ENCODE measurements around the gene PRSS22.

PRSS22 gene

DNA sequence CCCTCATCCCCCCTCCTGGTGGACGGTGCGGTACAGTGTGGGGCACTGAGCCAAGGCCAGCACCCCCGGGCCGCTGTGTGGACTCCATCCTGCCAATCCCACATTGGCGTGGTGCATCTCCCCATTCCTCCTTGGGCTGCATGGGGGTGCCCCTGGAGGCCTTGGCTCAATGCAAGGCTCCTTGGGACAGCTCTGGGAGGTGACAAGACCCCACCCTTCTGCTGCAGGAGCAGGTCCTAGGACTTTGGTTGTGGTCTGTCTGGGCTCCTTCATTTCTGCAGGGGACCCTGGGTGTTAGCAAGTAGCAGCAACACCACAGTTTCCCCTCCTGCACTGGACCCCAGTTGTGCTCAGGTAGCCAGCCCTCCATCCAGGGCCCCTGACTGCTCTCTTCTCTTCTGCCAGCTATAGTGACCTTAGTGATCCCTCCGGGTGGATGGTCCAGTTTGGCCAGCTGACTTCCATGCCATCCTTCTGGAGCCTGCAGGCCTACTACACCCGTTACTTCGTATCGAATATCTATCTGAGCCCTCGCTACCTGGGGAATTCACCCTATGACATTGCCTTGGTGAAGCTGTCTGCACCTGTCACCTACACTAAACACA lies 39.6 kb downstream of the PRSS22 start:
- no peak for DNase-seq (ENCODE audit: low read depth)
- TF ChIP-seq MYC (IDR thresholded peaks at IDR 0.05; ENCODE audit: low read depth, low read length) (no peak), POLR2A (IDR thresholded peaks at IDR 0.05; ENCODE audit: extremely low read depth, insufficient read length) (no peak)
- TF ChIP-seq, protein P1, sequence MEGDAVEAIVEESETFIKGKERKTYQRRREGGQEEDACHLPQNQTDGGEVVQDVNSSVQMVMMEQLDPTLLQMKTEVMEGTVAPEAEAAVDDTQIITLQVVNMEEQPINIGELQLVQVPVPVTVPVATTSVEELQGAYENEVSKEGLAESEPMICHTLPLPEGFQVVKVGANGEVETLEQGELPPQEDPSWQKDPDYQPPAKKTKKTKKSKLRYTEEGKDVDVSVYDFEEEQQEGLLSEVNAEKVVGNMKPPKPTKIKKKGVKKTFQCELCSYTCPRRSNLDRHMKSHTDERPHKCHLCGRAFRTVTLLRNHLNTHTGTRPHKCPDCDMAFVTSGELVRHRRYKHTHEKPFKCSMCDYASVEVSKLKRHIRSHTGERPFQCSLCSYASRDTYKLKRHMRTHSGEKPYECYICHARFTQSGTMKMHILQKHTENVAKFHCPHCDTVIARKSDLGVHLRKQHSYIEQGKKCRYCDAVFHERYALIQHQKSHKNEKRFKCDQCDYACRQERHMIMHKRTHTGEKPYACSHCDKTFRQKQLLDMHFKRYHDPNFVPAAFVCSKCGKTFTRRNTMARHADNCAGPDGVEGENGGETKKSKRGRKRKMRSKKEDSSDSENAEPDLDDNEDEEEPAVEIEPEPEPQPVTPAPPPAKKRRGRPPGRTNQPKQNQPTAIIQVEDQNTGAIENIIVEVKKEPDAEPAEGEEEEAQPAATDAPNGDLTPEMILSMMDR (IDR thresholded peaks at IDR 0.05; ENCODE audit: low read depth, low read length), result no peak
- TF ChIP-seq, protein P2, sequence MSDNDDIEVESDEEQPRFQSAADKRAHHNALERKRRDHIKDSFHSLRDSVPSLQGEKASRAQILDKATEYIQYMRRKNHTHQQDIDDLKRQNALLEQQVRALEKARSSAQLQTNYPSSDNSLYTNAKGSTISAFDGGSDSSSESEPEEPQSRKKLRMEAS (IDR thresholded peaks at IDR 0.05; ENCODE audit: low read depth, low read length), result no peak
- H3K4me3 ChIP-seq (ENCODE audit: low read depth, low read length), result peak overlapping the region; percentile 69

DNA sequence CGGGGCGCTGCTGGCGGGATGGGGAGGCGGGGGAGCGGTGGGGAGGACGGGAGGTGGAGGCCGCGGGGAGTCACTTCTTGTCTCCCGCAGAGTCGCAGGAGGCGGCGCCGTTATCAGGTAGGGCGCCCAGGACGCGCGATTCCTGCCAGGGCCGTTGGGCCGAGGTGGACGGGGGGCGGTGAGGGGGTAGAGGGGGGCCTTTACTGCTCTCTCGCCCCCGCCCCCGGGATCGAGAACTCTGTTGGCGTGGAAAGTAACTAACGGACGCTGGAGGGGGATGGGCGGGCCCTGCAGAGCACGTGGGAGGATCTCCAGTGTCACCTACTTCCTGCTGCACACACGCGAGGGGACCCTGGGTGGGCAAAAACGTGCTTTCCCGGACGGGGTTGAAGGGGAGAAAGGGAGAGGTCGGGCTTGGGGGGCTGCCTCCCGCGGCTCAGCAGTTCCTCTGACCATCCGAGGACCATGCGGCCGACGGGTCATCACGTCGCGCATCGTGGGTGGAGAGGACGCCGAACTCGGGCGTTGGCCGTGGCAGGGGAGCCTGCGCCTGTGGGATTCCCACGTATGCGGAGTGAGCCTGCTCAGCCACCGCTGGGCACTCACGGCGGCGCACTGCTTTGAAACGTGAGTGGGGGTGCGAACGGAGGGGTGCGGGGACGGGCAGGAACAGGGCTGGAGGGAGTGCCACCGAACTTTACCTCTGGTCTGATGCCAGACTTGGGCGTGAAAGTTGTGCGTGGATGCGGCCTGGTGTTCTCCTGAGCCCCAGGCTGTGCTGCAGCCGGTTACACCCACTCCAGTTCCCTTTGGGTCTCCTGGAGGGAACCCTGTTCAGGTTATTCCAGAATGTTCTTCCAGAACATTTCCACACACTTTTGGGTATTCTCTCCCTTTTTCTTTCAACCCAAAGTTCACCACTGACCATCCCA lies 40.4 kb downstream of the PRSS22 start:
- no peak for DNase-seq (ENCODE audit: low read depth)
- peak overlapping the region; percentile 69 for H3K4me3 ChIP-seq (ENCODE audit: low read depth, low read length)
- TF ChIP-seq, protein P2 (IDR thresholded peaks at IDR 0.05; ENCODE audit: low read depth, low read length), result peak; percentile 90
- peak; percentile 93 for TF ChIP-seq MYC (IDR thresholded peaks at IDR 0.05; ENCODE audit: low read depth, low read length)
- TF ChIP-seq, protein P1 (IDR thresholded peaks at IDR 0.05; ENCODE audit: low read depth, low read length), result no peak

DNA sequence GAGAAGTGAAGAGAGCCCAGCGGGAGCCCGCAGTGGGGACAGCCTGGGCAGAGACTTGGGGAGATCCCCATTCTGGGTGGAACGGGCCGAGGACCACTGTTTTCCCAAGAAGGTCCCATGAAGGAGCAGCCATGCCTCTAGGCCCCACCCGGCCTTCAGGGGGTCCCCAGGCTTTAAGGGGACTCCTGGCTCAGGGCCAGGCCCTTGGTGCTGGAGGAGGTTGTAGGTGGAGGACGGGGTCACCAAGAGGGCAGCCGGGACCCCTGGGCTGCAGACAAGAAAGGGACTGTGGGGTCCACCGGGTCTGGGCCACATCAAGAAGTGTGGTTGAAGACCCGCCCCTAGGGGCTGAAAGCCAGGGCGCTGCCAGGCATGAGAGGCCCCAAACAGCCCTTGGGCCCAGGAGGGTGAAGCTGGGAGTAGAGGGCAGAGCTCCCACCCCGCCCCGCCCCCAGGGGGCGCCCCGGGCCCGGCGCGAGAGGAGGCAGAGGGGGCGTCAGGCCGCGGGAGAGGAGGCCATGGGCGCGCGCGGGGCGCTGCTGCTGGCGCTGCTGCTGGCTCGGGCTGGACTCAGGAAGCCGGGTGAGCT lies 41.1 kb downstream of the PRSS22 start, which contains the start of gene PRSS21:
PRSS21 (plus strand) TSS at position 487 of the 589 bp plus-strand sequence; CDS start at position 519, 32 bp downstream.
- H3K4me3 ChIP-seq (ENCODE audit: low read depth, low read length), result peak within 1 kb of the TSS; percentile 69
- TF ChIP-seq, protein P1 (IDR thresholded peaks at IDR 0.05; ENCODE audit: low read depth, low read length), result peak; percentile 35
- no peak for TF ChIP-seq MYC (IDR thresholded peaks at IDR 0.05; ENCODE audit: low read depth, low read length)
- TF ChIP-seq, protein P2 (IDR thresholded peaks at IDR 0.05; ENCODE audit: low read depth, low read length), result no peak
- DNase-seq (ENCODE audit: low read depth), result peak; percentile 76

DNA sequence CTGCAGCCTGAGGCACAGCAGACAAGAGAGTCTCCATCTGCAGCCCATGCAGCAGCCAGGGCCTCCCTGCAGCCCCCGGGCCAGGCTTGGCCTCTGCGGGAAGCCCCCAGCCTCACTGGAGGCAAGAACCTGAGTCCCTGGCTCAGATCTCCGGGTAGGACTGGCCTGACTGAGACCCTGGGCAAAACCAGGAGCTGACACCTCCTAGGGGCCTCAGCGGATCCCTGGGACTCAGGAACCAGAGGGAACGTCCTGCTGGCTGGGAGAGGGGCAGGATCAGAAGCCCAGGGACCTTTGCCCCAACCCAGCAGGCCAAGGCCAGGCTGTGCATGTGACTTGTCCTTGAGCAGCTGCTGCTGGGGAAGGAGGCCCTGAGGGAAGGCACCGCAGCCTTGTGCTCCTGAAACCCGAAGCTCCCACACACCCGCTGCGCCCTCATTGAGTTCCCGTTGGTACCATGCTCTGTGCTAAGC lies 42.6 kb downstream of the PRSS22 start:
- no peak for DNase-seq (ENCODE audit: low read depth)
- TF ChIP-seq POLR2A (IDR thresholded peaks at IDR 0.05; ENCODE audit: extremely low read depth, insufficient read length) (no peak), MYC (IDR thresholded peaks at IDR 0.05; ENCODE audit: low read depth, low read length) (no peak)
- TF ChIP-seq, protein P1 (IDR thresholded peaks at IDR 0.05; ENCODE audit: low read depth, low read length), result no peak
- TF ChIP-seq, protein P2 (IDR thresholded peaks at IDR 0.05; ENCODE audit: low read depth, low read length), result no peak
- H3K4me3 ChIP-seq (ENCODE audit: low read depth, low read length), result no peak overlapping the region

DNA sequence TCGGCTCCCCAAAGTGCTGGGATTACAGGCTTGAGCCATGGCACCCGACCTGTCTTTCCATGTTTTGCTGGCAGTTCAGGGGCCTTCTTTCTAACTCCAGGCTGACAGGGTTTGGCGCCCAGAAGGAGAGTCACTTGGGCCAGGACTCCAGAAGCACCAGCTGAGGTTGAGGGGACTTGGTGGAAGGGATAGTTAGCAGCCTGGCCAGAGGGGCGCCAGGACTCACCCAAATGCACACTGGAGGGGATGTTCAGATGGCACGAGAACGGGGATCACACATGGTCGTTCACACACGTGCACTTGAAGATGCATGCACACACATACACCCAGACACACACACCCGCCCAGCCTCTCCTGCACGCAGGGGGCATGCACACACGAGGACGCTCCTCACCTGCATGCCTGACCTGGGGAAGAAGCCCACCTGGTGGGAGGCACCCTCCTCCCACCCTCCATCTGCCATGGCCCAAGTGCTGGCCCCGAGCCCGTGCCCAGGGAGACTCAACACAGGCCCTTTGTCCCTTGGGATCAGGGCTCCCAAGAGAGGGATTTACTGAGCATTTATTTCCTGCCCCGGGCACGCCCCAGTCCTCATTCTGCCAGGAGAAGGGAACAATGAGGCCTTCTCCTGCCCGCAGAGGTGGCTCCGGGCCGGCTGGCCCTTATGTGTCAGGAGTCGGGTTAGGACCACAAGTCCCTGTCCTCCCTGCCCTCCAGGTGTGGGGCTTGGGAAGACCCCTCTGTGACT lies 43.2 kb downstream of the PRSS22 start:
- no peak for DNase-seq (ENCODE audit: low read depth)
- no peak overlapping the region for H3K4me3 ChIP-seq (ENCODE audit: low read depth, low read length)
- TF ChIP-seq, protein P2 (IDR thresholded peaks at IDR 0.05; ENCODE audit: low read depth, low read length), result no peak
- TF ChIP-seq POLR2A (IDR thresholded peaks at IDR 0.05; ENCODE audit: extremely low read depth, insufficient read length) (no peak), MYC (IDR thresholded peaks at IDR 0.05; ENCODE audit: low read depth, low read length) (no peak)
- TF ChIP-seq, protein P1 (IDR thresholded peaks at IDR 0.05; ENCODE audit: low read depth, low read length), result no peak

All from NB4 (cell line).